IMR-90 (cell line): Measurements from ENCODE around the gene ARPC1A. TPM values are rescaled to one million over a fixed set of nuclear protein-coding genes. Genes with fewer than 3 reads are reported as not detected.

ENCODE experiments used
- ATAC-seq: fragments of 200-7000 bp; cut with Tn5 transposase; 2 replicates; pipeline ENCODE4 v1.9.1; 2020; ENCODE audit warnings: low read depth, mild to moderate bottlenecking, moderate library complexity
- BruUV-seq: library from RNA; stranded (reverse); fragments of 400-500 nt; replicated peaks from 2 replicates; lab custom pipeline; 2021; lab: Mats Ljungman, UMichigan
- CTCF ChIA-PET: fragments of 300-600 bp; formaldehyde crosslinking; extraction: SDS; loops from one replicate; lab custom pipeline; 2021; ENCODE audit warnings: antibody characterized with exemption; lab: Yijun Ruan, JAX
- POLR2A ChIA-PET: fragments of 300-600 bp; sonication (Branson Sonifier 250); formaldehyde crosslinking; loops from one replicate; lab custom pipeline; 2022; ENCODE audit warnings: antibody characterized with exemption; ENCODE audit not compliant: unreplicated experiment; lab: Charles Lee
- DNase-seq: peaks from one replicate; pipeline ENCODE4 v3.0.0; 2013
- H2AFZ ChIP-seq: replicated peaks from 2 replicates; pipeline ENCODE3; 2013; ENCODE audit warnings: low read length, mild to moderate bottlenecking; ENCODE audit not compliant: poor library complexity
- H2AK5ac ChIP-seq: 2 replicates; pipeline ENCODE4 v1.6.1; 2013; ENCODE audit warnings: low read depth, low read length, inconsistent platforms
- H2AK9ac ChIP-seq: replicated peaks from 2 replicates; pipeline ENCODE3; 2013; ENCODE audit warnings: mild to moderate bottlenecking, low read depth, low read length, moderate library complexity; ENCODE audit not compliant: poor library complexity
- H2BK120ac ChIP-seq: 2 replicates; pipeline ENCODE4 v1.6.1; 2013; ENCODE audit warnings: low read depth, low read length, inconsistent platforms
- H2BK15ac ChIP-seq: 3 replicates; pipeline ENCODE4 v1.6.1; 2013; ENCODE audit warnings: low read depth, low read length, inconsistent platforms
- H2BK20ac ChIP-seq: 2 replicates; pipeline ENCODE4 v1.6.1; 2013; ENCODE audit warnings: low read depth, mild to moderate bottlenecking, inconsistent platforms, low read length, moderate library complexity
- H2BK5ac ChIP-seq: 2 replicates; pipeline ENCODE4 v1.6.1; 2013; ENCODE audit warnings: mild to moderate bottlenecking, low read depth, low read length, inconsistent platforms; ENCODE audit not compliant: poor library complexity, severe bottlenecking
- H3K14ac ChIP-seq: replicated peaks from 2 replicates; pipeline ENCODE4 v1.6.1; 2013; ENCODE audit warnings: low read depth, low read length, inconsistent platforms
- H3K18ac ChIP-seq: 2 replicates; pipeline ENCODE4 v1.6.1; 2013; ENCODE audit warnings: low read depth, low read length, control low read depth
- H3K23ac ChIP-seq: 2 replicates; pipeline ENCODE4 v1.6.1; 2013; ENCODE audit warnings: low read depth, low read length, inconsistent platforms
- H3K27ac ChIP-seq: 2 replicates; pipeline ENCODE4 v1.5.1; 2013; ENCODE audit warnings: mild to moderate bottlenecking, control low read depth, low read length; ENCODE audit not compliant: insufficient read depth
- H3K27me3 ChIP-seq: 2 replicates; pipeline ENCODE4 v1.6.1; 2013; ENCODE audit warnings: low read length; ENCODE audit not compliant: control insufficient read depth, insufficient read depth
- H3K36me3 ChIP-seq: 2 replicates; pipeline ENCODE4 v1.6.1; 2013; ENCODE audit warnings: low read length, mixed read lengths; ENCODE audit not compliant: control insufficient read depth, insufficient read depth
- H3K4ac ChIP-seq: 2 replicates; pipeline ENCODE4 v1.6.1; 2013; ENCODE audit warnings: low read depth, low read length, inconsistent platforms
- H3K4me1 ChIP-seq: 2 replicates; pipeline ENCODE4 v1.6.1; 2013; ENCODE audit warnings: low read length, mixed read lengths; ENCODE audit not compliant: control insufficient read depth, insufficient read depth
- H3K4me2 ChIP-seq: 2 replicates; pipeline ENCODE4 v1.6.1; 2013; ENCODE audit warnings: low read depth, mild to moderate bottlenecking, control low read depth, low read length, moderate library complexity
- H3K4me3 ChIP-seq: 2 replicates; pipeline ENCODE4 v1.5.1; 2013; ENCODE audit warnings: low read depth, mild to moderate bottlenecking, control low read depth, low read length, moderate library complexity; ENCODE audit not compliant: insufficient read depth
- H3K56ac ChIP-seq: 2 replicates; pipeline ENCODE4 v1.6.1; 2013; ENCODE audit warnings: low read length, inconsistent platforms; ENCODE audit not compliant: insufficient read depth; ENCODE audit errors: extremely low read depth
- H3K79me1 ChIP-seq, 2 experiments: 2 replicates each; pipeline ENCODE4 v1.6.1; 2013; ENCODE audit warnings: low read length in 2 of 2, inconsistent platforms in 1 of 2, low read depth in 1 of 2
- H3K9ac ChIP-seq: 2 replicates; pipeline ENCODE4 v1.6.1; 2013; ENCODE audit warnings: low read depth, low read length, control low read depth
- H3K9me1 ChIP-seq: 2 replicates; pipeline ENCODE4 v1.6.1; 2013; ENCODE audit warnings: low read length, inconsistent platforms; ENCODE audit not compliant: insufficient read depth
- H3K9me3 ChIP-seq: 2 replicates; pipeline ENCODE4 v1.6.1; 2013; ENCODE audit warnings: low read length; ENCODE audit not compliant: control insufficient read depth, insufficient read depth
- H4K20me1 ChIP-seq: 2 replicates; pipeline ENCODE4 v1.6.1; 2013; ENCODE audit warnings: low read length, inconsistent platforms; ENCODE audit not compliant: insufficient read depth
- H4K5ac ChIP-seq: 2 replicates; pipeline ENCODE4 v1.6.1; 2013; ENCODE audit warnings: mild to moderate bottlenecking, low read depth, low read length, control low read depth
- H4K8ac ChIP-seq, 2 experiments: 2 replicates each; pipeline ENCODE4 v1.6.1; 2013; ENCODE audit warnings: low read depth in 2 of 2, low read length in 2 of 2, control low read depth in 1 of 2, inconsistent platforms in 1 of 2
- H4K91ac ChIP-seq: 2 replicates; pipeline ENCODE4 v1.6.1; 2013; ENCODE audit warnings: low read depth, low read length, inconsistent platforms; ENCODE audit not compliant: insufficient read depth
- BHLHE40 ChIP-seq: fragments of 150-350 bp; IDR thresholded peaks from 2 replicates; pipeline ENCODE4 v1.6.1; 2016; ENCODE audit warnings: mild to moderate bottlenecking, low read depth, low read length
- CEBPB ChIP-seq: IDR thresholded peaks from 2 replicates; pipeline ENCODE4 v1.6.1; 2012; ENCODE audit warnings: low read depth, low read length, improper control_type of control experiment
- CHD1 ChIP-seq: IDR thresholded peaks from 2 replicates; pipeline ENCODE4 v1.6.1; 2012; ENCODE audit warnings: low read depth, low read length, improper control_type of control experiment
- FOS ChIP-seq: fragments of 150-350 bp; IDR thresholded peaks from 2 replicates; pipeline ENCODE4 v1.6.1; 2016; ENCODE audit warnings: low read depth, low read length
- MAFK ChIP-seq: IDR thresholded peaks from 2 replicates; pipeline ENCODE4 v1.6.1; 2012; ENCODE audit warnings: low read depth, low read length, improper control_type of control experiment
- MAZ ChIP-seq: IDR thresholded peaks from 2 replicates; pipeline ENCODE4 v1.6.1; 2012; ENCODE audit warnings: low read depth, mild to moderate bottlenecking, low read length, improper control_type of control experiment, moderate library complexity, borderline replicate concordance
- MXI1 ChIP-seq: IDR thresholded peaks from 2 replicates; pipeline ENCODE4 v1.6.1; 2012; ENCODE audit warnings: low read depth, mild to moderate bottlenecking, low read length, moderate library complexity, borderline replicate concordance
- NFE2L2 ChIP-seq: fragments of 150-350 bp; IDR thresholded peaks from 2 replicates; pipeline ENCODE4 v1.6.1; 2016; ENCODE audit warnings: low read depth, mild to moderate bottlenecking, low read length
- POLR2A ChIP-seq: IDR thresholded peaks from 2 replicates; pipeline ENCODE4 v1.6.1; 2012; ENCODE audit warnings: mild to moderate bottlenecking, low read depth, low read length
- RAD21 ChIP-seq: IDR thresholded peaks from 2 replicates; pipeline ENCODE4 v1.6.1; 2012; ENCODE audit warnings: low read length, improper control_type of control experiment
- RCOR1 ChIP-seq: IDR thresholded peaks from 2 replicates; pipeline ENCODE4 v1.6.1; 2012; ENCODE audit warnings: mild to moderate bottlenecking, low read length, improper control_type of control experiment; ENCODE audit not compliant: insufficient replicate concordance
- RFX5 ChIP-seq: IDR thresholded peaks from 2 replicates; pipeline ENCODE4 v1.8.0; 2012; ENCODE audit warnings: low read depth, mild to moderate bottlenecking, low read length, moderate library complexity
- SMC3 ChIP-seq: fragments of 150-350 bp; IDR thresholded peaks from 2 replicates; pipeline ENCODE4 v1.6.1; 2016; ENCODE audit warnings: low read depth, mild to moderate bottlenecking, antibody characterized with exemption, low read length, moderate library complexity
- WGBS, 2 experiments: methylation state at CpG; one replicate each; pipeline versions ENCODE4 v1.1.5 to v1.1.7; 2013; ENCODE audit warnings: missing lambda C conversion rate in 2 of 2; ENCODE audit not compliant: insufficient read length in 1 of 2; ENCODE audit errors: extremely low coverage in 2 of 2; 5-methylcytosine and 5-hydroxymethylcytosine counted together
- dilution Hi-C: fragments of 300-500 bp; cut with HindIII; formaldehyde crosslinking; loops from one replicate; pipeline ENCODE4 v1.14.3; 2018; ENCODE audit warnings: low sequenced_read_pairs; ENCODE audit not compliant: unreplicated experiment
- in situ Hi-C: fragments of 300-500 bp; cut with MboI; formaldehyde crosslinking; loops from 3 replicates; pipeline ENCODE4 v1.14.3; 2019; ENCODE audit warnings: low sequenced_read_pairs, inconsistent platforms, mixed read lengths
- intact Hi-C: fragments of 100-400 bp; cut with micrococcal nuclease; formaldehyde crosslinking; loops from 2 replicates; pipeline ENCODE4 v1.10.0; 2022
- polyA plus RNA-seq, 3 experiments: library from polyadenylated mRNA; depleted of rRNA; stranded (reverse); fragments of >200 nt; gene quantifications; 2 replicates each; pipeline ENCODE4 v1.2.3, GENCODE V29; 2012; ENCODE audit warnings: low replicate concordance in 1 of 3
- total RNA-seq: library from RNA; depleted of rRNA; stranded (reverse); fragments of >200 nt; gene quantifications from 2 replicates; pipeline ENCODE4 v1.2.3, GENCODE V29; 2012
- TF ChIP-seq, protein P1 (sequence below): conservative IDR thresholded peaks from 2 replicates; pipeline ENCODE4 v1.5.1; 2012; ENCODE audit warnings: mild to moderate bottlenecking, low read depth, low read length, improper control_type of control experiment
- TF ChIP-seq, protein P2 (sequence below): fragments of 150-350 bp; IDR thresholded peaks from 2 replicates; pipeline ENCODE4 v1.6.1; 2017; ENCODE audit warnings: mild to moderate bottlenecking, antibody characterized with exemption, low read length, low read depth
- TF ChIP-seq, protein P3 (sequence below): fragments of 150-350 bp; IDR thresholded peaks from 2 replicates; pipeline ENCODE4 v1.6.1; 2016; ENCODE audit warnings: low read depth, mild to moderate bottlenecking, low read length, moderate library complexity, borderline replicate concordance

Gene ARPC1A
- total and polyA plus RNA-seq, 2 of the 4 experiments (the other 2 are of a cell fraction), result 253 to 327 TPM

DNA sequence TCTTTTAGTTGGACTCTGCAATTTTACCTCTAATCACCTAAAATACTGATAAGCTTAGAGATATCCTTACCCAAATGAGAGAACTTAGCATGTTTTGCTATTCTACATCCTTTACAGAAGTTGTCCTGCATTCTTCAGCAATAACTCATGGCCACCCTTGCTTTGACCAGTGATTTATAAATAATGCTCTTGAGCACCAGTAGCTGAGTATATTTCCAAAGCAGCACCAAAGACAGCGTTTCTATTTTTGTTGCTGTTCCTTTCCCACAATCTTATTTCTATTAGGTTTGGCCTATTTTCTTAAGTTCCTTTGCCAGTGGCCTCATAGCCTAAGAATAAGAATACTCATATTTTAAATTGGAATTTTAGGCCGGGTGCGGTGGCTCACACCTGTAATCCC is 15.0 kb downstream of the ARPC1A start:
- WGBS, 2 experiments, result no CpG with 5 or more reads among the region's 3 CpGs
- no peak overlapping the region for H4K5ac ChIP-seq
- dilution Hi-C loops (no loop called here), in situ Hi-C loops (no loop called here), intact Hi-C loops (no loop called here)
- H3K9ac ChIP-seq, result no peak overlapping the region
- H3K18ac ChIP-seq, result no peak overlapping the region
- BruUV-seq, result no TSS peak
- H3K23ac ChIP-seq, result no peak overlapping the region
- no peak overlapping the region for H2BK5ac ChIP-seq
- H2BK120ac ChIP-seq, result no peak overlapping the region
- ChIA-PET POLR2A (no interaction called here), CTCF (interaction anchor here (0.8 to 1.1 kb wide), 2 partner anchors 11 to 13 kb away, joined by 3 read pairs; no protein-coding TSS in a partner anchor)
- H3K79me1 ChIP-seq, result peaks cover 26 to 43% of the 10 kb centered on the region in 2 experiments
- ATAC-seq (peak; percentile 72), DNase-seq (peak; percentile 57)
- H4K20me1 ChIP-seq, result peaks cover 13% of the 10 kb centered on the region
- no peaks in the 10 kb centered on the region for H3K9me3 ChIP-seq
- peaks cover 4% of the 10 kb centered on the region; the same call in 1 of the 2 replicates for H3K4me1 ChIP-seq
- no peak overlapping the region for H4K8ac ChIP-seq
- H2AK9ac ChIP-seq, result no peak overlapping the region
- H2AK5ac ChIP-seq, result no peak overlapping the region
- peaks cover 43% of the 10 kb centered on the region for H3K36me3 ChIP-seq
- H4K91ac ChIP-seq, result no peak overlapping the region
- no peak overlapping the region for H2AFZ ChIP-seq
- H3K9me1 ChIP-seq, result peaks cover 6% of the 10 kb centered on the region; the same call in 1 of the 2 replicates
- H2BK20ac ChIP-seq, result no peak overlapping the region
- H3K56ac ChIP-seq, result no peak overlapping the region
- H3K4me2 ChIP-seq, result no peak overlapping the region
- no peak overlapping the region for H3K4me3 ChIP-seq
- no peaks in the 10 kb centered on the region for H3K27me3 ChIP-seq
- no peak overlapping the region for H2BK15ac ChIP-seq
- no peak overlapping the region for H3K14ac ChIP-seq
- TF ChIP-seq, protein P1, sequence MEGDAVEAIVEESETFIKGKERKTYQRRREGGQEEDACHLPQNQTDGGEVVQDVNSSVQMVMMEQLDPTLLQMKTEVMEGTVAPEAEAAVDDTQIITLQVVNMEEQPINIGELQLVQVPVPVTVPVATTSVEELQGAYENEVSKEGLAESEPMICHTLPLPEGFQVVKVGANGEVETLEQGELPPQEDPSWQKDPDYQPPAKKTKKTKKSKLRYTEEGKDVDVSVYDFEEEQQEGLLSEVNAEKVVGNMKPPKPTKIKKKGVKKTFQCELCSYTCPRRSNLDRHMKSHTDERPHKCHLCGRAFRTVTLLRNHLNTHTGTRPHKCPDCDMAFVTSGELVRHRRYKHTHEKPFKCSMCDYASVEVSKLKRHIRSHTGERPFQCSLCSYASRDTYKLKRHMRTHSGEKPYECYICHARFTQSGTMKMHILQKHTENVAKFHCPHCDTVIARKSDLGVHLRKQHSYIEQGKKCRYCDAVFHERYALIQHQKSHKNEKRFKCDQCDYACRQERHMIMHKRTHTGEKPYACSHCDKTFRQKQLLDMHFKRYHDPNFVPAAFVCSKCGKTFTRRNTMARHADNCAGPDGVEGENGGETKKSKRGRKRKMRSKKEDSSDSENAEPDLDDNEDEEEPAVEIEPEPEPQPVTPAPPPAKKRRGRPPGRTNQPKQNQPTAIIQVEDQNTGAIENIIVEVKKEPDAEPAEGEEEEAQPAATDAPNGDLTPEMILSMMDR, result no peak
- TF ChIP-seq, protein P2, sequence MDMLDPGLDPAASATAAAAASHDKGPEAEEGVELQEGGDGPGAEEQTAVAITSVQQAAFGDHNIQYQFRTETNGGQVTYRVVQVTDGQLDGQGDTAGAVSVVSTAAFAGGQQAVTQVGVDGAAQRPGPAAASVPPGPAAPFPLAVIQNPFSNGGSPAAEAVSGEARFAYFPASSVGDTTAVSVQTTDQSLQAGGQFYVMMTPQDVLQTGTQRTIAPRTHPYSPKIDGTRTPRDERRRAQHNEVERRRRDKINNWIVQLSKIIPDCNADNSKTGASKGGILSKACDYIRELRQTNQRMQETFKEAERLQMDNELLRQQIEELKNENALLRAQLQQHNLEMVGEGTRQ, result no peak
- no peak for TF ChIP-seq SMC3
- no peak for TF ChIP-seq CHD1
- no peak for TF ChIP-seq BHLHE40
- TF ChIP-seq NFE2L2, result no peak
- no peak for TF ChIP-seq MAFK
- TF ChIP-seq, protein P3, sequence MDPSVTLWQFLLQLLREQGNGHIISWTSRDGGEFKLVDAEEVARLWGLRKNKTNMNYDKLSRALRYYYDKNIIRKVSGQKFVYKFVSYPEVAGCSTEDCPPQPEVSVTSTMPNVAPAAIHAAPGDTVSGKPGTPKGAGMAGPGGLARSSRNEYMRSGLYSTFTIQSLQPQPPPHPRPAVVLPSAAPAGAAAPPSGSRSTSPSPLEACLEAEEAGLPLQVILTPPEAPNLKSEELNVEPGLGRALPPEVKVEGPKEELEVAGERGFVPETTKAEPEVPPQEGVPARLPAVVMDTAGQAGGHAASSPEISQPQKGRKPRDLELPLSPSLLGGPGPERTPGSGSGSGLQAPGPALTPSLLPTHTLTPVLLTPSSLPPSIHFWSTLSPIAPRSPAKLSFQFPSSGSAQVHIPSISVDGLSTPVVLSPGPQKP, result no peak
- TF ChIP-seq MXI1, result no peak
- TF ChIP-seq CEBPB, result no peak
- TF ChIP-seq RFX5, result no peak
- TF ChIP-seq MAZ, result no peak
- no peak for TF ChIP-seq FOS
- TF ChIP-seq POLR2A, result no peak
- no peak for TF ChIP-seq RCOR1
- TF ChIP-seq RAD21, result no peak
- H3K4ac ChIP-seq, result no peak overlapping the region
- H3K27ac ChIP-seq, result no peak overlapping the region
